WI38 (cell line): ENCODE results near the gene OTOG.

Experiments used
- H3K4me3 ChIP-seq: 2 replicates; pipeline ENCODE4 v1.5.1; 2011; ENCODE audit warnings: low read depth, mild to moderate bottlenecking, control low read depth, low read length
- TF ChIP-seq, protein P1 (sequence below): IDR thresholded peaks from 2 replicates; pipeline ENCODE4 v1.5.1; 2012; ENCODE audit warnings: low read depth, mild to moderate bottlenecking, control low read depth, low read length

The OTOG gene

DNA sequence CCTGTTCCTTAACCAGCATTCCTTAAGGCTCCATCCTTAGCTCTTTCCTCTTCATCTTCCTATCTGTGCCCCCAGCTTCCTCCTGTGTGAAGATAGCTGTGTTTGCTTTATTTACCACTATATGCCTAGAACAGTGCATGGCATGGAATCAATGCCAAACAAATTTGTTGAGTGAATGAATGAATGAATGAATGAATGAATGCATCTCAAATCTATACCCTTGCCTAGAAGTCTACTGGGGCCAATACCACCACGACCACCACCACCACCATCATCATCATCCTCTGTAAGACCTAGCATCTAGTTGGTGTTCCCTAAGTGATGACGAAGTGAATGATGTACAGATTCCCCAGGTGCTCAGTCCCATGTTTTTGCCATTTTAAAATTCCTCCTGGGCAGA lies 819 bp upstream of the OTOG start:
- TF ChIP-seq, protein P1, sequence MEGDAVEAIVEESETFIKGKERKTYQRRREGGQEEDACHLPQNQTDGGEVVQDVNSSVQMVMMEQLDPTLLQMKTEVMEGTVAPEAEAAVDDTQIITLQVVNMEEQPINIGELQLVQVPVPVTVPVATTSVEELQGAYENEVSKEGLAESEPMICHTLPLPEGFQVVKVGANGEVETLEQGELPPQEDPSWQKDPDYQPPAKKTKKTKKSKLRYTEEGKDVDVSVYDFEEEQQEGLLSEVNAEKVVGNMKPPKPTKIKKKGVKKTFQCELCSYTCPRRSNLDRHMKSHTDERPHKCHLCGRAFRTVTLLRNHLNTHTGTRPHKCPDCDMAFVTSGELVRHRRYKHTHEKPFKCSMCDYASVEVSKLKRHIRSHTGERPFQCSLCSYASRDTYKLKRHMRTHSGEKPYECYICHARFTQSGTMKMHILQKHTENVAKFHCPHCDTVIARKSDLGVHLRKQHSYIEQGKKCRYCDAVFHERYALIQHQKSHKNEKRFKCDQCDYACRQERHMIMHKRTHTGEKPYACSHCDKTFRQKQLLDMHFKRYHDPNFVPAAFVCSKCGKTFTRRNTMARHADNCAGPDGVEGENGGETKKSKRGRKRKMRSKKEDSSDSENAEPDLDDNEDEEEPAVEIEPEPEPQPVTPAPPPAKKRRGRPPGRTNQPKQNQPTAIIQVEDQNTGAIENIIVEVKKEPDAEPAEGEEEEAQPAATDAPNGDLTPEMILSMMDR, result no peak
- H3K4me3 ChIP-seq, result no peak overlapping the region

DNA sequence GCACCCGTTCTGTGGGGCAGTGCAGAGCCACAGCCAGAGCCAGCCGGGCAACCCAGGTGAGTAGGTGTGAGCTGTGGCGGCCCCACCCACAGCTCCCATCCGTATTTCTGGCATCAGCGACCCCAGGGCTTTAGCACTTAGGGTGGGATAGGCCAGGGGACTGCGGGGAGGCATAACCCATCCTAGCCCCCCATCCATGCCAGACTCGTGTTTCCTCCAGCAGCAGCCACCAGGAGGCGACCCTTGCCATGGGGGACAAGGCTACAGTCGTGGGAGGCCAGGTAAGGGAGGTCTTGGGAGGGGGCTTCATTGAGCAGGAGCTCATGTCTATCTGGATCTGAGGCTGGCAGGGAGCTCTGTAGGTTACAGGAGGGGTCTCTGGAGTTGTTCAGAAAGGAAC lies 873 bp downstream of the OTOG start:
- no peak overlapping the region for H3K4me3 ChIP-seq
- TF ChIP-seq, protein P1, result no peak

DNA sequence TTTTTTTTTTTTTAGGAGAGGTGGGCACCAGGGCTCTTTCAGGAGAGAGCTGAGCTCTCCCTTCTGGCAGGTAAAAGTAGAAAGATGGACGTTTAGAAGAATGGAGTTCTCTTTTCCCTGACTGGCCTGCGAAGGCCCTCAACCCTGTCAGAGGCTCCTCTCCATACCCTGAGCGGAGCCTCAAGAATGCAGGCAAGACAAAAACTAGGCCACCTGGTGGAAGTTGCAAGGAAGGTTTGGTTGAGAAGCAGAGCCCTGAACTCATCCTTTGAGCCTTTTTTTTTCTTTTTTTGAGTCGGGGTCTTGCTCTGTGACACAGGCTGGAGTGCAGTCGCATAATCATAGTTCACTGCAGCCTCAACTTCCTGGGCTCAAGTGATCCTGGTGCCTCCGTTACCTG lies 1.4 kb downstream of the OTOG start:
- no peak overlapping the region for H3K4me3 ChIP-seq
- TF ChIP-seq, protein P1, result no peak

DNA sequence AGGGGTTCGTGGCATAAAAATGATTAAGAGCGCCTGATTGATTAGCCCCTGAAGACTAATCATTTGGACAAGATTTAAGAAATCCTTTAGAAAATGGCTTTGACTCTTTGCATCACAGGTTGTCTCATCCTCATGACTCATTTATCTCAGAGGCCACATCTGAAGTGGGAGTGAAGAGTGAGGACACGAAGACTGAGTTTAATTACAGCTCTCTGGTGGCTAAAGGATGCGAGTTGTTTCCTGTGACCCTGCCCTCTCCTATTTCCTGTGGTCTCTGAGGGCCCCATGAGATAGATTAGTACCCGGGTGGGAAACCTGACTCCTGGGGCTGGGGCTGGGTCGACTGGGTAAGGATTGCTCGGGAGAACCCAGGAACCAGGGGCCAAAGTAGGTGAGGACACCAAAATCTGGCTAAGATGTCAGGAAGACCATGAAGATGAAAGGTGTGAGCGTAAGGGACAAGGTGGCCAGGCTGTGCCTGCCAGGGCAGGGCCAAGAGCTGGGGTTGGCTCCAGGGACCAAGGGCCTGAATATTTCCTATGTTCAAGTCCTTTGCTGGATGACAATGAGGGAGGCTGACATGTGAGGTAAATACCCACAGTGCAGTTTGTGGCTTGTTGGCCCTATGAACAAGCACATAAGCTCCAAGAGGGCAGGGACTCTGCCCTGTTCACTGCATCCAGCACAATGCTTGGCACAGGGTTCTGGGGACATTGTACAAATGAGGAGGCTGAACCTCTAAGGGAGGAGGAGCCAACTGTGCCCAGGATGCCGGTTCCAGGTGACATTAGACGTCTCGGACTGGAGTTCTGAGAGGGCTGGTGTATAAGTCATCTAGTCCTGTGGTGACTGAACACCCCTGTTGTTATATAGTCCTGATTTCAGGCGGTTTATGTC lies 3.6 kb downstream of the OTOG start:
- H3K4me3 ChIP-seq, result no peak overlapping the region
- TF ChIP-seq, protein P1, result no peak

DNA sequence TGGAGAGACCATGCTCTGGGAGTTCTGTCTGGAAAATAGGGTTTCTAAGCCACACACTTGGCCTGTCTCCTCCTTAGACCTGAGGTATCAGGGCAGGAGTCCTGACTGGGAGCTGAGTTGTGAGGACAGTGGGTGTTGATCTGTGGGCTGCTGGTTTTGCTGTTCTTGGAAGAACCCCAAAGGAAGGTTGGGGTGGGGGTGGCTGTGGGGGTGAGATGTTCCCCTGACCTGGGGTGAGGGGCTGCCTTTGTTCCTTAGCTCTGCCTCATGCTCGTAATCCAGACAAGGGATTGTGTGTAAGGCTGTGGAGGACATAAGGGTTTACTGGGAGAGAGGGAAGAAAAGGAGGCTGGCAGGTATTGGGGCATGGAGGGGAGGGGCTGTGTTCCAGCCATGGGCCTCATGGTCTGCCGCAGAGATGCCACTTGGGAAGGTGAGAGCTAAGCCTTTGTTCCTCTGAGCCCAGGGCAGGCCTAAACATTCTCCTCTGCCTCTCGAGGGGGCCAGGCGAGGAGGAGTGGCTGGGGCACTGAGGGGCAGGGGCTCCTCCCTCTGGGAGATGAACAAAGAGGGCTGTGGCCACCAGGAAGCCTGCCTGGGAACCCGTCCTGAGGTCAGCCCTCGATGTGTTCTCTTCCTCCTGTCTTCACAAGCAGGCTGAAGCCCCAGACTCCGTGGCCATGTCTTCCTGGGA lies 4.4 kb downstream of the OTOG start:
- no peak overlapping the region for H3K4me3 ChIP-seq
- TF ChIP-seq, protein P1, result no peak

DNA sequence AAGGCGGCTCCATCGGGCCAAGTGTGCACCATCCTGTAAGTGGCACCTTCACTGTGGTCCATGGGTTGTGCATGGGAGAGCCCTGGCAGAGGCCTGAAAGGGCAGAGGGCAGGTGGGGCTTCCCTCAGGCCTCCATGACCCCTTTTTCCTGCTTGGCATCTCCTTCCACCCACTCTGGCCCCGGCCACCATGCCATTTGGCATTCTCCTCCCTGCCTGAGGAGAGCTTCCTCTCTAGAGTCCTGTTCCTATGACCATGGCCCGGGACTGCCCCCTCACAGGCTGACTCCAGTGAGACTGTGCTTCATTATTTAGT lies 4.9 kb downstream of the OTOG start:
- no peak overlapping the region for H3K4me3 ChIP-seq
- TF ChIP-seq, protein P1, result no peak
